K562 (cell line): Measurements from ENCODE around the gene PPP2R5A. TPM values are rescaled to one million over a fixed set of nuclear protein-coding genes. Genes with fewer than 3 reads are reported as not detected.

Source experiments
- CEBPB ChIP-seq: fragments of 450-650 bp; IDR thresholded peaks from 2 replicates; pipeline ENCODE4 v1.6.1; 2016; ENCODE audit warnings: missing genetic modification characterization, missing compliant biosample characterization
- CEBPG ChIP-seq, 3 experiments: fragments of 200-800 bp in 1 of 3; sonication (Bioruptor generic) in 1 of 3; sonication (generic) in 1 of 3; formaldehyde crosslinking in 1 of 3; IDR thresholded peaks in 2 of 3; conservative IDR thresholded peaks in 1 of 3; 2 replicates each; pipeline versions ENCODE4 v1.6.1 to v1.8.0; 2016 to 2022; ENCODE audit warnings: missing compliant biosample characterization in 2 of 3, missing genetic modification characterization in 2 of 3, mild to moderate bottlenecking in 1 of 3, missing genetic modification reagents in 1 of 3
- EGR1 ChIP-seq: fragments of 450-650 bp; conservative IDR thresholded peaks from 2 replicates; pipeline ENCODE4 v1.6.1; 2017; ENCODE audit warnings: mild to moderate bottlenecking
- ETV1 ChIP-seq: fragments of 450-650 bp; conservative IDR thresholded peaks from 2 replicates; pipeline ENCODE4 v1.6.1; 2016; ENCODE audit warnings: missing genetic modification characterization, control low read depth, low read depth, missing compliant biosample characterization
- ETV6 ChIP-seq, 3 experiments: fragments of 150-350 bp in 1 of 3; sonication (generic) in 1 of 3; formaldehyde crosslinking in 1 of 3; IDR thresholded peaks; 2 replicates each; pipeline versions ENCODE4 v1.6.1 to v1.8.0; 2014 to 2022; ENCODE audit warnings: borderline replicate concordance in 2 of 3, low read depth in 2 of 3, antibody characterized with exemption in 1 of 3, low read length in 1 of 3, mild to moderate bottlenecking in 1 of 3, missing genetic modification reagents in 1 of 3
- JUND ChIP-seq, 2 experiments: IDR thresholded peaks; 2 replicates in 1 of 2; 3 replicates in 1 of 2; pipeline ENCODE4 v1.6.1; 2011; ENCODE audit warnings: borderline replicate concordance in 2 of 2, low read depth in 2 of 2, low read length in 2 of 2, improper control_type of control experiment in 1 of 2, missing biosample characterization in 1 of 2, missing genetic modification characterization in 1 of 2, missing genetic modification reagents in 1 of 2
- KLF16 ChIP-seq: IDR thresholded peaks from 2 replicates; pipeline ENCODE4 v1.6.1; 2016; ENCODE audit warnings: antibody characterized with exemption
- NCOA6 ChIP-seq: fragments of 450-650 bp; IDR thresholded peaks from 2 replicates; pipeline ENCODE4 v1.6.1; 2017; ENCODE audit warnings: mild to moderate bottlenecking
- TBP ChIP-seq: optimal IDR thresholded peaks from 2 replicates; pipeline ENCODE3; 2011; ENCODE audit warnings: low read depth, low read length, improper control_type of control experiment
- ZNF354B ChIP-seq: fragments of 250-450 bp; sonication (Bioruptor Pico); IDR thresholded peaks from 2 replicates; pipeline ENCODE4 v1.4.0; 2020
- polyA plus RNA-seq, 8 experiments: library from polyadenylated mRNA; depleted of rRNA in 4 of 8; stranded (reverse) in 5 of 8; unstranded in 3 of 8; fragments of >200 nt; fragmentation: Nextera tagmentation in 2 of 8; fragmentation: Illumina TruSeq in 1 of 8; extraction: Ambion mirVana in 2 of 8; extraction: Trizol in 1 of 8; gene quantifications; 2 replicates each; pipeline versions ENCODE4 v1.2.1 to v1.2.3, GENCODE V29; 2011 to 2014; ENCODE audit warnings: inconsistent platforms in 1 of 8, missing spikeins in 1 of 8
- total RNA-seq, 7 experiments: library from RNA; depleted of rRNA in 6 of 7; stranded (reverse); fragments of >200 nt in 6 of 7; fragmentation: Illumina TruSeq in 2 of 7; extraction: Trizol in 2 of 7; gene quantifications; 2 replicates each; pipeline versions ENCODE4 v1.2.1 to v1.2.3, GENCODE V29; 2011 to 2021; ENCODE audit warnings: low replicate concordance in 1 of 7
- TF ChIP-seq, protein P1 (sequence below), 2 experiments: fragments of 450-650 bp in 1 of 2; sonication (generic) in 1 of 2; formaldehyde crosslinking in 1 of 2; IDR thresholded peaks in 1 of 2; conservative IDR thresholded peaks in 1 of 2; 2 replicates each; pipeline versions ENCODE4 v1.6.1 to v1.8.1; 2016 to 2023; ENCODE audit warnings: mild to moderate bottlenecking in 2 of 2, moderate library complexity in 2 of 2, inconsistent platforms in 1 of 2, missing genetic modification reagents in 1 of 2

PPP2R5A gene
- total and polyA plus RNA-seq, 9 of the 15 experiments (the other 6 are each of a cell fraction or from before 2014, with no cell fraction given): 26.9 to 106 (median 64.3) TPM

DNA sequence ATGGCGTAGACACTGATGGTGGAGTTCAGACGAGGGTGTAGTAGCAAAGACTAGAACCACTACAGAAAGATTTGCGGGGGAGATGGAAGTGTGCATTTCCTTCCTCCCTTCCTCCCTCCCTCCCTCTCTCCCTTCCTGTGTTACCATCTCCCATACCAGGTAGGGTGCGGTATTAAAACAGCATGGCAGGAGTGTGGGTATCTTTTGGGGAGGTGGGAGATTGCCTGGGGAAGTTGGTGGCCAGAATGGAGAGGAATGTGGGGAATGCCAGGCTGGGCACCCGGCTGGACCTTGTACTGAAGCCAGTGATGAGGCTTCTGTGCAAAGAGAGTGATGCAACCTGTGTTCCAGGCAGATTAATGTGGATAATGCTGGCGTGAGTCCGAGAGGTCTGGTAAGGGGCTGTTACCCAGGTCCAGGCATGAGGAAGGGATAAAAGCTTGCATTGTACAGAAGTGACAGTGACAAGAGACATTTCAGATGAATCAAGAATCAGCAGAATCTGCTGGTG lies 30.3 kb upstream of the PPP2R5A start (continued):
- TF ChIP-seq, protein P1, sequence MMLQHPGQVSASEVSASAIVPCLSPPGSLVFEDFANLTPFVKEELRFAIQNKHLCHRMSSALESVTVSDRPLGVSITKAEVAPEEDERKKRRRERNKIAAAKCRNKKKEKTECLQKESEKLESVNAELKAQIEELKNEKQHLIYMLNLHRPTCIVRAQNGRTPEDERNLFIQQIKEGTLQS (IDR thresholded peaks at IDR 0.05): peak; percentile 89
- TF ChIP-seq, protein P1 (CRISPR knock-in tag; conservative IDR thresholded peaks at IDR 0.05): no peak
- TF ChIP-seq TBP (peak; percentile 37), CEBPB (tag) (peak; percentile 69), ETV6 (IDR thresholded peaks at IDR 0.05; ENCODE audit: borderline replicate concordance in 1 of 2, low read depth in 2 of 2, low read length in 1 of 2) (peak in 1 of 2 experiments; percentile 62; a peak in 1 of 4 replicates), ETV6 (CRISPR knock-in tag; IDR thresholded peaks at IDR 0.05; ENCODE audit: borderline replicate concordance) (no peak), ZNF354B (CRISPR knock-in tag) (no peak), ETV1 (tag) (peak; percentile 52; the same call in 1 of the 2 replicates), CEBPG (CRISPR knock-in tag; IDR thresholded peaks at IDR 0.05) (peak; percentile 65), CEBPG (tag; conservative IDR thresholded peaks at IDR 0.05 in 1 of 2, IDR thresholded peaks at IDR 0.05 in 1 of 2) (peak; percentile 76 to 84), JUND (IDR thresholded peaks at IDR 0.05; ENCODE audit: borderline replicate concordance, low read depth, low read length) (0 out of 2 replicates have a peak, but pooled peaks have one; percentile 2), JUND (tag; IDR thresholded peaks at IDR 0.05; ENCODE audit: borderline replicate concordance, low read depth, low read length) (no peak), NCOA6 (no peak), EGR1 (0 out of 2 replicates have a peak, but pooled peaks have one; percentile 6), KLF16 (no peak)
